ENCODE data around the gene ITGA7.

DNA sequence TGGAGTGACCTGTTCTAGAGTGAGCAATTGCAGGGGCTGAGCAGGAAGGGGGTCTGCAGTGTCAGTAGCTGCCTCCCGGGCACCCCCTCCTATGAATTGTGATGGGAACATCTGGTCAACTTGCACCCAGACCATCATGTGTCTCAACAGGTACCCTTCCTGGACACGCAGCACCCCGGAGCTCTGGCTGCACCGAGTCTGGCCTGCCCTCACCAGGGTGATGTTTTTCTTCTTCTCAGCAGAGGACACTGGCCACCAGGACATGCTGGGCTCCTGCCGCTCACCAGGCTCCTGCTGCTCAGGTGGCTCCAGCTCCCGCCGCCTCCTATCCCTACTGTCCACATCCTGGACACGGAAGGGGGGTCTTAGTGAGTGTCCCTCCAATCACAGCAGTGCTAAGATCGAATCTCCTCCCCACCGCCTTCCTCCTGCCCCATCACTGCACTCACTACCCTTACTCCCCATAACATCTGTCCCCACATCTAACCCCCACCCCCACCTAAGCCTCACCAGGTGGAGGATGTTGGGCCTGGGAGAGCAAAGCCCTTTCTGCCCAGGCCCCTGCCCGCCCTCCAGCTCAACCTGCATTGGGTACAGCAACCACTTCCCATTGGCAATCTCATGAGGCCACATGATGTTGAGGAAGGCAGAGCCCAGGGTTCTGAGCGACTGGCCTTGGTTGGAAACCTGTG is 14.9 kb downstream of the ITGA7 start:
- TF ChIP-seq, protein P1, sequence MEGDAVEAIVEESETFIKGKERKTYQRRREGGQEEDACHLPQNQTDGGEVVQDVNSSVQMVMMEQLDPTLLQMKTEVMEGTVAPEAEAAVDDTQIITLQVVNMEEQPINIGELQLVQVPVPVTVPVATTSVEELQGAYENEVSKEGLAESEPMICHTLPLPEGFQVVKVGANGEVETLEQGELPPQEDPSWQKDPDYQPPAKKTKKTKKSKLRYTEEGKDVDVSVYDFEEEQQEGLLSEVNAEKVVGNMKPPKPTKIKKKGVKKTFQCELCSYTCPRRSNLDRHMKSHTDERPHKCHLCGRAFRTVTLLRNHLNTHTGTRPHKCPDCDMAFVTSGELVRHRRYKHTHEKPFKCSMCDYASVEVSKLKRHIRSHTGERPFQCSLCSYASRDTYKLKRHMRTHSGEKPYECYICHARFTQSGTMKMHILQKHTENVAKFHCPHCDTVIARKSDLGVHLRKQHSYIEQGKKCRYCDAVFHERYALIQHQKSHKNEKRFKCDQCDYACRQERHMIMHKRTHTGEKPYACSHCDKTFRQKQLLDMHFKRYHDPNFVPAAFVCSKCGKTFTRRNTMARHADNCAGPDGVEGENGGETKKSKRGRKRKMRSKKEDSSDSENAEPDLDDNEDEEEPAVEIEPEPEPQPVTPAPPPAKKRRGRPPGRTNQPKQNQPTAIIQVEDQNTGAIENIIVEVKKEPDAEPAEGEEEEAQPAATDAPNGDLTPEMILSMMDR (conservative IDR thresholded peaks at IDR 0.05), result no peak
- no peak for TF ChIP-seq EZH2 (IDR thresholded peaks at IDR 0.05; ENCODE audit: low read depth)

All from PC-9 (cell line).